Measurements from ENCODE around the gene CCDC74B. TPM values are rescaled to one million over a fixed set of nuclear protein-coding genes. Genes with fewer than 3 reads are reported as not detected.
A peak's percentile ranks its signal among the peaks of the same experiment; 100 is the strongest.
"Not testable (repeated sequence)": the region's sequence is repeated elsewhere in the genome, so short reads cannot be mapped to it uniquely, and the experiment has no call there.

The CCDC74B gene
- total RNA-seq (2014; rRNA removed; shearing (Covaris generic)): 52.8 and 60.1 TPM in 2 replicates

DNA sequence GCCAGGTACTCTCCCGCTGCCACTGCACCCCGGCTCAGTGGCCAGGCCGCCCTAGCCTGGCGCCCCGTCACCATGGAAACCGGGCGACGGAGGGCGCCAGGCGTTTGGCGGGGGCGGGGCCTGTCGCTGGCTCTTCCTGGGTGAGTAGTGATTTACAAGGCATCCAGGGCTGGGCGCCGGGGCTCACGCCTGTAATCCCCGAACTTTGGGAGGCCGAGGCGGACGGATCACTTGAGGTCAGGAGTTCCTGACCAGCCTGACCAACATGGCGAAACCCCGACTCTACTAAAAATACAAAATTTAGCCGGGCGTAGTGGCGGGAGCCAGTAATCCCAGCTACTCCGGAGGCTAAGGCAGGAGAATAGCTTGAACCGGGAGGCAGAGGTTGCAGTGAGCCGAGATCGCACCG lies at the start of gene CCDC74B:
CCDC74B (minus strand) TSS at position 107 of the 409 bp plus-strand sequence. CDS start 116 bp downstream, outside the sequence.
- DNase-seq (ENCODE audit: low spot score): peak; percentile 61

DNA sequence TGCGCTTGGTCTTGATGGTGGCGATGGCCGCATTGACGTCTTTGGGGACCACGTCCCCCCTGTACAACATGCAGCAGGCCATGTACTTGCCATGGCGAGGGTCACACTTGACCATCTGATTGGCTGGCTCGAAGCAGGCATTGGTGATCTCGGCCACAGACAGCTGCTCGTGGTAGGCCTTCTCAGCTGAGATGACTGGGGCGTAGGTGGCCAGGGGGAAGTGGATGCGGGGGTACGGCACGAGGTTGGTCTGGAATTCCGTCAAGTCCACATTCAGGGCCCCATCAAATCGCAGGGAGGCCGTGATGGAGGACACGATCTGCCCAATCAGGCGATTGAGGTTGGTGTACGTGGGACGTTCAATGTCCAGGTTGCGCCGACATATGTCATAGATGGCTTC lies 48.9 kb upstream of the CCDC74B start:
- not testable (repeated sequence) for DNase-seq (ENCODE audit: low spot score)

GRCh38 chr2:130192451-130192850 lies 47.5 kb upstream of the CCDC74B start:
- DNase-seq (ENCODE audit: low spot score): not testable (repeated sequence)

DNA sequence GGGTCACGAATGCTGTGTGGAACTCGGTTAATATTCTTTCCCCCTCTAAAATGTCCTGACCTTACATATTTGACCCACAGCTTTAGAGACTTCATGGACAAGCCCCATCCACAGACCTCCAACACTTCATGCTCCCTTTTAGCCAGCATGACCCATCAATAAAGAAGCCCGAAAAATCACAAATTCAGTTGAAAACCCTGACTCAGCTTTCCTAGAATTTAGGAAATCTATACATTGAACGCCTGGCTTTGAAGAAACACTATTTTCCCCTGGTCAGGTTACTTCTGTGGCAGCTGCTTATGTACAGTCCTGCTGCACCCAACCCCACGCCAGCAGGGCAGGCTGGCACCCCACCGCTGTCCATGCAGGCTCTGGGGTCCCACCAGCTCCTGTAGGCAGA lies 46.4 kb upstream of the CCDC74B start:
- not testable (repeated sequence) for DNase-seq (ENCODE audit: low spot score)

DNA sequence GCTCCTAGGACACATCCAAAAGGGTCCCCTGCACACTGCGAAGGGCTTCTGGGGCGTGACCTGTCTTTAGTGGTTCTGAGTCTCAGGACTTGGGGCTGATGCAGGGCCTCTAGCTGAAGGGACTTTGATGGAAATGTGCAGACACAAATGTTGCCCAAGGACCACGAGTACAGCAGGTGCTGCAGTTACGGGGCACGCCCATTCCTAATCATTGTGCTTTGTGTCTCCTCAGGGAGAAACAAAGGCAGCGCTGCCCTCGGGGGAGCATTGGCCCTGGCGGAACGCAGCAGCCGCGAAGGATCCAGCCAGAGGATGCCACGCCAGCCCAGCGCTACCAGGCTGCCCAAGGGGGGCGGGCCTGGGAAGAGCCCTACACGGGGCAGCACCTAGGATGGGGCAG lies 45.3 kb upstream of the CCDC74B start:
- DNase-seq (ENCODE audit: low spot score): no peak

DNA sequence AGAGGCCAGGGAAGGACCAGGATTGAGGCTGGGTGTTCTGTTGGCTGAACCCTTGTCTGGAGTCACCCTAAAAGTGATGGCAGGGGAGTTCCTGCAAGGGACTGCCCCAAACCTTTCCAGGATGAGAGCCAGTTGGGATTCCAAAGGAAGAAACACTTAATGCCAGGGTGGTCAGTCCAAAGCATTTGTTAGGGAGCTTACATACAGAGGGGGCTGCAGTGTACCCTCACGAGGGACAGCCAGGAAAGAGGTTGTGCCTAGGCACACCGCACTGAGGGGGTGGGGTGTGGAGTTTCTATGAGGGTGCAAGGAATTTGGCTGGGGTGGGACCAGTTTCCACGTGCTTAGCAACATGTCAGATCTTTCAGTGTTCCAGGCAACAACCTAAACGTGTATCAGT lies 44.0 kb upstream of the CCDC74B start:
- not testable (repeated sequence) for DNase-seq (ENCODE audit: low spot score)

- not testable (repeated sequence) for DNase-seq (ENCODE audit: low spot score)
Observed at GRCh38 chr2:130187859-130188792, 43.2 kb upstream of the CCDC74B start.

- no peak for DNase-seq (ENCODE audit: low spot score)
Observed at GRCh38 chr2:130187268-130187667, 42.4 kb upstream of the CCDC74B start.

DNA sequence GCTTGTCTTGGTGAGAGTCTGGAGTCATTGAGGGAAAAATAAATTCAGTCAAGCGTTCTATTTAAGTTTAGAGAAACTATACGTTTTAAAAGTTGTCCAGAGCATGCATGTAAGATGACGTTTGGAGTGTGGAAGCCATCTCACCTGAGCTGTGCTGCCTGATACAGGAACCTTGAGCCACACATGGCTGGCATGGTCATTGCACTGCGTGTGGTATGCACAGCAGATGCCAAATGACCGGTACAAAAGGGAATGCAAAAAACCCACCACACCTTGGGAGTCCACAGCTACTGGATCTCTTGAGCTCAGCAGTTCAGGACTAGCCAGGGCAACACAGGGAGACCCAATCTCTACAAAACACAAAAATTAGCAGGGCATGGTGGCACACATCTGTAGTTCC lies 41.5 kb upstream of the CCDC74B start:
- no peak for DNase-seq (ENCODE audit: low spot score)

GRCh38 chr2:130185896-130186295 lies 41.0 kb upstream of the CCDC74B start:
- DNase-seq (ENCODE audit: low spot score): no peak

- no peak for DNase-seq (ENCODE audit: low spot score)
Observed at GRCh38 chr2:130185436-130185835, 40.5 kb upstream of the CCDC74B start.

DNA sequence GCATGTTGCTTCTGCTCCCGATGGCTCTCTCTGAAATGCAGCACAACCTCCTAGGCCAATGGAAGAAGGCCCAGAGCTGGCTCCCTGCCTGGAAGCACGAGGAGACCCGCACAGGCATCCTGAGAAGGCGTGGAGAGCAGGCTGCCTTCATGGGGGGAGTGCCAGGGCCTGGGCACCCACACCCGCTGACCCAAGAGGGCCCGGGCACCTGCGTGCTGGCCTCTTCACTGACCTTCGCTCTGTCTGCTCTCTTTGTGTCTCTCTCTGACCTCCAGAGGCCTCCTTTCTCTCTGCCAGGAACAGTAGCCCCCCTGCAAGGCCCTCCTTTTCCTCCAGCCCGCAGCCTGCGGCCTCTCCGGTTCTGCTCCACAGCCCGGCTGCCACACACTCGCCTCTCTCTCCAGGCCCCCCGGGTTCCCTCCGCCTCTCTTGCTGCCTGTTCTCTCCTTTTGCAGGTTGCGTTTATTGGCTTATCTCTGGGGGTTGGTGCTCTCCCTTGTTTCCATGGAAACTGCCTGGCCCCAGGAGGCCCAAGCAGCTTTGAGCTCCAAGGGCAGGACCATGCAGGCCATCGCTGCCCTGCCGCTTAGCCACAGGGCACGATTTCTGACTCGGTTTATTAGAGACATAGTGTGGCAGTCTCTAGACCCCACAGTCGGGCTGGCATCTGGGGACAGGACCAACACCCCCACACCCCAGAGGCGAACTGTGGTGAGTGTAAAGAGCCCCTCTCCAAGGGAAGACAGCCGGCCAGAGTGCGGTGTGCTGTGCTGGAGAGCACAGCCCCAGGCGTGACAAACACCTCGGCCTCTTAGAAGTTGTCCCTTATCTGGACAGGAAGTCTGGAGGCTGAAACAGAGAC lies 38.8 kb upstream of the CCDC74B start:
- no peak for DNase-seq (ENCODE audit: low spot score)

- not testable (repeated sequence) for DNase-seq (ENCODE audit: low spot score)
Observed at GRCh38 chr2:130182826-130183511, 38.1 kb upstream of the CCDC74B start.

GRCh38 chr2:130181880-130182682 lies 37.2 kb upstream of the CCDC74B start, which contains the start of gene MZT2B:
MZT2B (plus strand) TSS chr2:130182262; CDS start chr2:130182283, 21 bp downstream.
- peak; percentile 74 for DNase-seq (ENCODE audit: low spot score)

DNA sequence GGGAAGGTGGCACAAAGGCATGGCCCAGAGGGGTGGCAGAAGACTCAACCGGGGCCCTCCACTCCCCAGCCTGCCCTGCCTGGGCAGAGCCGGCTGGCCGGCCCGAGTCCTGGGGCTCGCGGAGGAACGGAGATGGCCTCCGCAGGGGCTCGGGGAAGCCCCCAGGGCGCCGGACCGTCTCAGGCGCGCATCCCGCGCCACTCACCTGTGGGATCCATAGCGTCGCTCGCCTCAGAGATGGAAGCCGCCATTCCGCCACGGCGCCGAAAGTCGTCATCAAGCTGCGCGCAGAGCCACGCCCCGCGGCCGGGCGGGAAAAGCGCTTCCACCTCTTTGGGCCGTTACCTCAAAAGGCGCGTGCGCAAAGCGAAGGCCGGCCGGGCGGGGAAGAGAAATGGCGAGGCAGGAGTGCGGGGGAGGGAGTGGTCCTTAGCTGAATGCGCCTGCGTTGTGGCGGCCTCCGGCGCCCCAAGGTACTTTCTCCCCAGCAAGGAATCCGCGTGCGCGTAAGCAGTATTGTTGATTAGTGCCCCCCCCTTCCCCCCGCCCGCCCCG lies 36.5 kb upstream of the CCDC74B start, which contains the start of gene SMPD4:
SMPD4 (minus strand) TSS at position 278 of the 555 bp plus-strand sequence. CDS start 5,010 bp downstream, outside the sequence.
- DNase-seq (ENCODE audit: low spot score): peak; percentile 93

- peak; percentile 45 for DNase-seq (ENCODE audit: low spot score)
Observed at GRCh38 chr2:130180404-130181324, 35.8 kb upstream of the CCDC74B start.

- DNase-seq (ENCODE audit: low spot score): not testable (repeated sequence)
Observed at GRCh38 chr2:130174866-130175265, 30.0 kb upstream of the CCDC74B start.

DNA sequence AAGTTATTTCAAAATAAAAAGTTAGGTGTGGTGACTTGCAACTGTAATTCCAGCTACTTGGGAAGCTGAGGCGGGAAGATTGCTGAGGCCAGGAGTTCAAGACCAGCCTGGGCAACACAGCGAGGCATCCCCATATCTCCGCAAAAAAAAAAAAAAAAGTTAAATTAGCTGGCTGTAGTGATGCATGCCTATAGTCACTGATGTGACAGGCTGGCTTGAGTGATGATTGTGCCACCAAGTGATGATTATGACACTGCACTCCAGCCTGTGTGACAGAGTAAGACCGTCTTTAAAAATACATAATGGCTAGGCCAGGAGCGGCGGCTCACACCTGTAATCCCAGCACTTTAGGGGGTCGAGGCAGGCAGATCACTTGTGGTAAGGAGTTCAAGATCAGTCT lies 25.0 kb upstream of the CCDC74B start:
- DNase-seq (ENCODE audit: low spot score): no peak

- DNase-seq (ENCODE audit: low spot score): not testable (repeated sequence)
Observed at GRCh38 chr2:130169163-130169562, 24.3 kb upstream of the CCDC74B start.

Data from A172 (cell line).